Gastrocnemius medialis (tissue), 4 donors: ENCODE results near the gene VWA7. TPM values are rescaled to one million over a fixed set of nuclear protein-coding genes. Genes with fewer than 3 reads are reported as not detected.

ENCODE experiments used
- ATAC-seq, 2 donors: fragments of 150-250 bp; one replicate each; pipeline ENCODE4 v1.9.1; 2016
- DNase-seq, 2 donors: peaks; one replicate each; pipeline ENCODE4 v3.0.0-alpha.2; 2019
- H3K27ac ChIP-seq, 4 donors: fragments of 200-600 bp; sonication (generic); 1 replicate in 1 of 4; 2 replicates in 3 of 4; pipeline ENCODE4 v1.5.1; 2016 to 2018; ENCODE audit warnings: mild to moderate bottlenecking in 2 of 4, moderate library complexity in 1 of 4
- H3K27me3 ChIP-seq, 3 donors: fragments of 200-600 bp; sonication (generic) in 2 of 3; 1 replicate in 1 of 3; 2 replicates in 2 of 3; pipeline versions ENCODE4 v1.5.1 to v1.6.0; 2016 to 2019; ENCODE audit warnings: mild to moderate bottlenecking in 1 of 3, moderate library complexity in 1 of 3
- H3K36me3 ChIP-seq, 2 donors: fragments of 200-600 bp; sonication (generic) in 1 of 2; one replicate each; pipeline ENCODE4 v1.5.1; 2017 to 2018
- H3K4me1 ChIP-seq, 2 donors: fragments of 200-600 bp; sonication (generic) in 1 of 2; one replicate each; pipeline ENCODE4 v1.5.1; 2016 to 2017; ENCODE audit warnings: mild to moderate bottlenecking in 2 of 2
- H3K4me3 ChIP-seq, 4 donors: fragments of 200-600 bp; sonication (generic) in 3 of 4; 1 replicate in 1 of 4; 2 replicates in 3 of 4; pipeline ENCODE4 v1.5.1; 2016 to 2019; ENCODE audit warnings: mild to moderate bottlenecking in 2 of 4
- H3K9me3 ChIP-seq, 3 donors: fragments of 200-600 bp; sonication (generic) in 2 of 3; 1 replicate in 1 of 3; 2 replicates in 2 of 3; pipeline ENCODE4 v1.5.1; 2016 to 2019
- POLR2A ChIP-seq, 2 donors: fragments of 450-650 bp; IDR thresholded peaks; one replicate each; pipeline ENCODE4 v1.6.1; 2017; ENCODE audit warnings: antibody characterized with exemption in 2 of 2, mild to moderate bottlenecking in 2 of 2, moderate library complexity in 2 of 2
- in situ Hi-C, 4 donors: fragments of 200-750 bp; cut with MboI; loops; one replicate each; pipeline versions ENCODE4 v1.15.0 to v1.8.0; 2017; ENCODE audit warnings: low sequenced_read_pairs in 4 of 4
- intact Hi-C: fragments of 100-400 bp; cut with DNase I; formaldehyde crosslinking; loops from one replicate; pipeline ENCODE4 v1.15.1; 2023; ENCODE audit warnings: low total_unique reads
- total RNA-seq, 4 donors: library from RNA; depleted of rRNA; stranded (reverse); fragments of >200 nt; gene quantifications; one replicate each; pipeline versions ENCODE4 v1.1.0 to v1.2.3, GENCODE V29; 2016
- TF ChIP-seq, protein P1 (sequence below), 5 experiments: fragments of 450-650 bp in 3 of 5; fragments of 200-600 bp in 2 of 5; sonication (generic) in 2 of 5; IDR thresholded peaks in 4 of 5; conservative IDR thresholded peaks in 1 of 5; 1 replicate in 4 of 5; 2 replicates in 1 of 5; pipeline ENCODE4 v1.5.1; 2016 to 2019; ENCODE audit warnings: antibody characterized with exemption in 5 of 5, mild to moderate bottlenecking in 3 of 5, moderate library complexity in 3 of 5

VWA7 gene
- total RNA-seq, 4 donors from 2014 or later: 2.0 to 7.8 (median 4.7) TPM

DNA sequence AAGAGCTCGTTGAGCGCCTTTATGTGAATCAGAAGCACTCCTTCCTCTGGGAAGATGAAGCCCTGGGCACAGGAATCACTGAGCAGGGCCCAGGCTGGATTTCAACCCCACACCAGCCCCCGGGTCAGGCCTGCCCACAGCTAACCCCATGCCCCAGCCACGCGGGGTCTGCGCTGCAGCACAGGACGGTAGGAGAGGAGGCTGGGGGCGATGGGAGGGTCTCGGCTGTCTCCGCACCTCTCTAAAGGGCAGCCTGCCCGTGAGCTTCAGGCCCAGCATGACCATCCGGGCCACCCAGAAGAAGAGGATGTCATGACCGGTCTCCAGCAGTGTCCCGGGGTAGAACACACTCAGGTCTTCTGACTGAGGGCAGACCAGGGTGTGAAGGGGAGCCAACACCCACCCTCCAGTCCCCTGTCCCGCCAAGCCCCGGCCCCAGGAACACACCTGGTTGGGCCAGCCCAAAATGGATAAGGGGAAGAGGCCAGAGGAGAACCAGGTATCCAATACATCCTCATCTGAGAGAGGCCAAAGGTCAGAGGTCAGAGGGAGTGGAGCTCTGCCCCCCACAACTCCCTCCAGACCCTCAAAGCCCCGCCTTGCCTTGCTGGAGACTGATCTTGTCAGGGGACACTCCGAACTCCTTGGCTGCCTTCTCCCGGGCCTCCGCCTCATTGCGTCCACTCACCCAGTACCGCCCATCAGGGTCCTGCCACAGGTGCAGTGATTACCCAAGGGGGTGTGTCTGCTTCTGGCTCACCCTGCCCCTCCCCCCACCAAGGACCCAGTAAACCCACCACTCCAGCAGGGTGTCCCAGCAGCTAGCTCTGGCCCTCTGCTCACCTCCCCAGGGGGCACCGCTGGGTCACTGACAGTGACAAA is 4.4 kb upstream of the VWA7 start:
- Histone ChIP-seq H3K4me1 (peaks cover 11 to 14% of the 10 kb centered on the region in 2 donors), H3K27ac (no peak overlapping the region), H3K36me3 (peaks cover 0 to 75% of the 10 kb centered on the region in 2 donors), H3K27me3 (no peaks in the 10 kb centered on the region), H3K9me3 (no peaks in the 10 kb centered on the region), H3K4me3 (no peak overlapping the region)
- in situ Hi-C loops: no loop called here
- intact Hi-C loops: no loop called here
- TF ChIP-seq, protein P1, sequence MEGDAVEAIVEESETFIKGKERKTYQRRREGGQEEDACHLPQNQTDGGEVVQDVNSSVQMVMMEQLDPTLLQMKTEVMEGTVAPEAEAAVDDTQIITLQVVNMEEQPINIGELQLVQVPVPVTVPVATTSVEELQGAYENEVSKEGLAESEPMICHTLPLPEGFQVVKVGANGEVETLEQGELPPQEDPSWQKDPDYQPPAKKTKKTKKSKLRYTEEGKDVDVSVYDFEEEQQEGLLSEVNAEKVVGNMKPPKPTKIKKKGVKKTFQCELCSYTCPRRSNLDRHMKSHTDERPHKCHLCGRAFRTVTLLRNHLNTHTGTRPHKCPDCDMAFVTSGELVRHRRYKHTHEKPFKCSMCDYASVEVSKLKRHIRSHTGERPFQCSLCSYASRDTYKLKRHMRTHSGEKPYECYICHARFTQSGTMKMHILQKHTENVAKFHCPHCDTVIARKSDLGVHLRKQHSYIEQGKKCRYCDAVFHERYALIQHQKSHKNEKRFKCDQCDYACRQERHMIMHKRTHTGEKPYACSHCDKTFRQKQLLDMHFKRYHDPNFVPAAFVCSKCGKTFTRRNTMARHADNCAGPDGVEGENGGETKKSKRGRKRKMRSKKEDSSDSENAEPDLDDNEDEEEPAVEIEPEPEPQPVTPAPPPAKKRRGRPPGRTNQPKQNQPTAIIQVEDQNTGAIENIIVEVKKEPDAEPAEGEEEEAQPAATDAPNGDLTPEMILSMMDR (IDR thresholded peaks at IDR 0.05 in 4 of 5, conservative IDR thresholded peaks at IDR 0.05 in 1 of 5): no peak
- TF ChIP-seq POLR2A (IDR thresholded peaks at IDR 0.05): no peak
- no peak for ATAC-seq
- no peak for DNase-seq

DNA sequence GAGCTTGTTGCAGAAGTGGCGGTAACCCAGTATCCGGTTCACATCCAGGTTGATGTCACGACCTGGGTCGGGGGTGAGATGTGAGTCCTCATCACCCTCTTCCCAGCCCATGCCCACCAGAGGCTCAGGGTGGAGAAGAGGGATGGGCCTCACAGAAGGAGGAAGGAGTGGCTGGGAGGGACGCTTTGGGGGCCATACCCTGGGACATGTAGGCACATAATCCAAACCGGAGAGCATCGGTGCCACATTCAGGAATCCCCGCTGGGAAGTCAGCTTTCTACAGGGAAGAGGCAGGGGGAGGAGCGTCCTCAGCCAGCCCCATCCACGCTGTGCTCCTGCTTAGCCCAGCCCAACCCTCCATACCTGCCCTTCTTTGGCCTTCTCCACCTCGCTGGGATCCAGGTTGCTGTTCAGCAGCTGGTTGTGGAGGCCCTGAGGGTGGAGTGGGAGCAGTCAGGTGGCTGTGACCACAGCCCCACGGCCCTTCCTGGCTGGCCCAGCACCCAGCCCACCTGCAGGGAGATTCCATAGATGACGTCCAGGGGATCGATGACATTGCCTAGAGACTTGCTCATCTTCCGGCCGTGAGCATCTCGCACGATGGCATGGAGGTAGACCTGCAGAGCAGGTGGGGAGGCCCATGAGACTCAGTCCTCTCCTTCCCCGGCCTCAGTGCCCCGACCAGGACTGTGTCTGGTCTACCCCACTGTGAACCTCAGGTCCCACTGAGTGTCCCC is 3.5 kb upstream of the VWA7 start:
- no peaks in the 10 kb centered on the region for H3K27me3 ChIP-seq
- peaks cover 11 to 17% of the 10 kb centered on the region in 2 donors for H3K4me1 ChIP-seq
- no peak for ATAC-seq
- DNase-seq: no peak
- no peak overlapping the region for H3K4me3 ChIP-seq
- in situ Hi-C loops (no loop called here), intact Hi-C loops (no loop called here)
- no peaks in the 10 kb centered on the region for H3K9me3 ChIP-seq
- H3K27ac ChIP-seq: no peak overlapping the region
- peaks cover 0 to 72% of the 10 kb centered on the region in 2 donors for H3K36me3 ChIP-seq
- TF ChIP-seq, protein P1 (IDR thresholded peaks at IDR 0.05 in 4 of 5, conservative IDR thresholded peaks at IDR 0.05 in 1 of 5): no peak
- no peak for TF ChIP-seq POLR2A (IDR thresholded peaks at IDR 0.05)

DNA sequence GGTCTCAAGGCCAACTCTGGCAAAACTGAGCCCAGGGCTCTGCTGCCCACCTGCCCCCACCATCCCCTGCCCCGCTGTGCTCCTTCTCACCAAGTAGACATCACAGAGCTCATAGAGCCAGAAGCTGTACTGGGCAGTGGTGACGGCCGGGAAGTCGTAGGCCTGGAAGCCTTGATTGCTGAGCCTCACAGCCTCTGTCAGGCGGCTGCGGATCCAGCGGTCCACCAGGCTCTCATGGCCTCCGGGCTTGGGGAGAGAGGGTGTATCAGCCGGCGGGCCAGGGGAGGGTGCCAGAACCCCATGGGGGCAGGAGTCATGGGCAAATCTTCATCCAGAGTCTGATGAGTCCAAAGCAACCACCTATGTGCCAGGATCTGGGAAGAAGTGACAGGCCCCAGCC is 2.8 kb upstream of the VWA7 start:
- in situ Hi-C loops (loop anchor here in 2 of 4 donors (10.0 kb wide), 1 partner anchor 55 kb away; no protein-coding TSS in a partner anchor), intact Hi-C loops (loop anchor here (10.0 kb wide), 1 partner anchor 85 kb away; the partner anchor contains the start of gene NEU1)
- H3K27me3 ChIP-seq: no peaks in the 10 kb centered on the region
- no peak overlapping the region for H3K27ac ChIP-seq
- peaks cover 11 to 17% of the 10 kb centered on the region in 2 donors for H3K4me1 ChIP-seq
- DNase-seq (no peak), ATAC-seq (no peak)
- no peak for TF ChIP-seq POLR2A (IDR thresholded peaks at IDR 0.05)
- TF ChIP-seq, protein P1 (IDR thresholded peaks at IDR 0.05 in 4 of 5, conservative IDR thresholded peaks at IDR 0.05 in 1 of 5): no peak
- H3K4me3 ChIP-seq: no peak overlapping the region
- peaks cover 0 to 64% of the 10 kb centered on the region in 2 donors for H3K36me3 ChIP-seq
- no peaks in the 10 kb centered on the region for H3K9me3 ChIP-seq

DNA sequence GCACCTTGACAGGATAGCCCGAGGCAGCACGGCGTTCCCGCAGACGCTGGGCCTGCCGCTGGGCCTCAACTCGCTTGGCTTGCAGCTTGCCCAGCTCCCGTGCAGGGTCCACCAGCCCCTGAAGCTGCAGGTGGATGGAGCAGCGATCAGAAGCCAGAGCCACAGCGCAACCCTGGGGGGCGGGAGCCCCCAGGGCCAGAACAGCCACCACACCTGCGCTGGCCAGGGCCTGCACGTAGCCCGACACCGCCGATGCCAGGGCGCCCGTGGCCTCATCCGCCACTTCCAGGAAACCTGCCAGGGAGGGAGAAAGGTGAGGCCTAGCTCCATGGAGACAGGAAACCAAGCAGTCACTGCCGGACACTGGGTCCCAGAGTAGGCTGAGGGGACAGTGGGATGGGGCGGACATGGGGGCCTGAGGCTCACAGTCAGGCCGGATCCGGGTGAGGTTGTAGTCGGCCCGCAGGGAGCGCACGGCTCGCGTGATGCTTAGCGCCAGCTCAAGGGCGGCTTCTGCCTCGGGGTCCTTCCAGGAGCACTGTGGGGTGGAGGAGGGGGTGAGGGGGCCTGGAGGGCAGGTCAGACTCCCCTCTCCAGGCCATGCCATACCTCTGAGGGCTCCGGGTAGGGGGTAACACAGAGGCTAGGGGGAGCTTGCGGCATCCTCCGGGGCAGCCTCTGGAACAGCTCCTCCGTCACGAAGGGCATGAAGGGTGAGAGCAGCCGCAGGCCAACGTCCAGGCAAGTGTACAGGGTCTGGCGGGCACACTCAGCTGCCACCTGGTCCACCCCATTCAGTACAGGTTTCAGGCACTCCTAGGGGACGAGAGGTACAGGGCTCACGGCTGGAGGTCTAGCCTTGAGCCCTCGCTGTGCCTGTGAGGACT is 2.1 kb upstream of the VWA7 start:
- H3K4me1 ChIP-seq: peaks cover 11 to 17% of the 10 kb centered on the region in 2 donors
- H3K27ac ChIP-seq: peak overlapping the region in 1 of 4 donors; percentile 88
- ATAC-seq (no peak), DNase-seq (no peak)
- H3K9me3 ChIP-seq: no peaks in the 10 kb centered on the region
- no peaks in the 10 kb centered on the region for H3K27me3 ChIP-seq
- TF ChIP-seq, protein P1 (IDR thresholded peaks at IDR 0.05 in 4 of 5, conservative IDR thresholded peaks at IDR 0.05 in 1 of 5): no peak
- no peak for TF ChIP-seq POLR2A (IDR thresholded peaks at IDR 0.05)
- in situ Hi-C loops: loop anchor here in 2 of 4 donors (10.0 kb wide), 1 partner anchor 56 kb away; no protein-coding TSS in a partner anchor
- H3K4me3 ChIP-seq: no peak overlapping the region
- peaks cover 0 to 57% of the 10 kb centered on the region in 2 donors for H3K36me3 ChIP-seq
- intact Hi-C loops: loop anchor here (10.0 kb wide), 1 partner anchor 86 kb away; the partner anchor contains the start of gene NEU1
